Brain microvascular endothelial cell (primary cell): Measurements from ENCODE around the gene MALRD1.

Source experiments
- DNase-seq: peaks from one replicate; pipeline ENCODE4 v3.0.0-alpha.2; 2020
- H3K27ac ChIP-seq: fragments of 250-450 bp; sonication (Bioruptor Pico); 2 replicates; pipeline ENCODE4 v1.5.1; 2020; ENCODE audit warnings: mild to moderate bottlenecking, moderate library complexity
- H3K27me3 ChIP-seq: fragments of 250-450 bp; sonication (Bioruptor Pico); replicated peaks from 2 replicates; pipeline ENCODE4 v1.5.1; 2020; ENCODE audit warnings: mild to moderate bottlenecking
- H3K36me3 ChIP-seq: fragments of 250-450 bp; sonication (Bioruptor Pico); replicated peaks from 2 replicates; pipeline ENCODE4 v1.5.1; 2020; ENCODE audit warnings: mild to moderate bottlenecking
- H3K4me3 ChIP-seq: 2 replicates; pipeline ENCODE4 v1.5.1; 2011; ENCODE audit warnings: low read depth, mild to moderate bottlenecking, control low read depth, low read length, moderate library complexity
- CTCF ChIP-seq: IDR thresholded peaks from 2 replicates; pipeline ENCODE4 v1.5.1; 2011; ENCODE audit warnings: low read depth, mild to moderate bottlenecking, moderate library complexity, low read length, control low read depth, inconsistent platforms; ENCODE audit errors: missing control alignments
- in situ Hi-C: cut with HindIII; loops from 2 replicates; pipeline ENCODE4 v1.10.0; 2017; ENCODE audit warnings: low sequenced_read_pairs, low pct_ligation_motif_present

Gene MALRD1

DNA sequence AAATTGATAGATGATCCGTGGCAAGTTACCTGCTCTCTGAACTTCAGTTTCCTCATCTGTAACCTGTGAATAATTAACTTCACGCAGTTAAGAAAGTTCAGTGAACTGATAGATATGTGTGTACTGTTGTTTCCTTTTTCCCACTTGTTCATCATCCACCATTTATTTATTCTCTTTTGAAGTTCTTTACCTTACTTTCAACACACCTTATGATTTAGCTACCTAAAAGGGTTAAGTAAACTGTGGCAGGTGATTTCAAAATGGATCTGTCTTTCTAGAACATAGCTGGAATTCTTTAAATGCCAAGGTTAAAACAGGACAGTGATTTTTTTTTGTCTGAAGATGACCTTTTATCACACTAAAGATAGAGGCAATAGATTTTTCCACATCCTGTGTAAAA, 27.4 kb upstream of the MALRD1 start:
- no peaks in the 10 kb centered on the region for H3K27me3 ChIP-seq
- no peak overlapping the region for H3K4me3 ChIP-seq
- H3K36me3 ChIP-seq, result no peaks in the 10 kb centered on the region
- H3K27ac ChIP-seq, result no peak overlapping the region
- DNase-seq, result no peak
- in situ Hi-C loops, result no loop called here
- TF ChIP-seq CTCF, result no peak

DNA sequence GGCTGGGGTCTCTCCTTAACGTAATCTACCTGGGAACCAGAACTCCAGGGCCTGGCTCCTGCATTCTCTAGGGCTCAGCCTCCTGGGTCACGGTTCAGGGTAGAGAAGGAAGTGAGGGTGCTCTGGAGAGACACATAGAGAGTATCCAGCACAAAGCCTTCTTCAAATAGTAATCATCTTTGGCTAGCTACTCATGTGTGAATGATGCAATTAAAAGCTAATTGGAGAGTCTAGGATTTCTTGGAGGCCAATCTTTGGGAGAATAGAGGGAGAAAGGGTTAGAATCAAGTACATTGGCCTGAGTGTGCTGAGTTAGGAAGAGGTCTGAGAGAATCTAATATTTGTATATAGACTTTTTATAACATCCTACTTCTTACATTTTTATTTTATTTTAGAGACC, 24.0 kb upstream of the MALRD1 start:
- in situ Hi-C loops, result no loop called here
- no peak for DNase-seq
- Histone ChIP-seq H3K27ac (no peak overlapping the region), H3K27me3 (no peaks in the 10 kb centered on the region), H3K36me3 (no peaks in the 10 kb centered on the region), H3K4me3 (no peak overlapping the region)
- no peak for TF ChIP-seq CTCF

GRCh38 chr10:19031763-19032162, 16.8 kb upstream of the MALRD1 start:
- Histone ChIP-seq H3K36me3 (no peaks in the 10 kb centered on the region), H3K27ac (no peak overlapping the region), H3K27me3 (no peaks in the 10 kb centered on the region), H3K4me3 (no peak overlapping the region)
- in situ Hi-C loops, result no loop called here
- no peak for TF ChIP-seq CTCF
- DNase-seq, result no peak

DNA sequence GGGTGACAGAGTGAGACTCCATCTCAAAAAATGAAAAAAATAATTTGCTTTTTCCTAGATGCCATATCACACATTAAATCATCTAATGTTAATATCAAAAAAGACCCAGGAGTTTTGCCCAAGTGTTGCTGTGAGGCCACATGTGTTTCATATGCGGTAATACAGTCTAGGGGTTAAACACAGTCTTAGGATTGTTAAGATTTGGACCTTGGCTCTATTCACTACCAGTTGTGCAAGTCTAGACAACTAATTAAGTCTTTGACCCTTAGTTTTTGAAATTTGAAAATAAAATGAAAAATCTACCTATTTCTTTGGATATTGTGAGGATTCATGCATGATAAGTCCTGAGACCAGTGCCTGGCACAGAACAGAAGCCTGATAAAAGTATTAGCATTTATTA, 14.9 kb upstream of the MALRD1 start:
- H3K27ac ChIP-seq, result no peak overlapping the region
- no peak for TF ChIP-seq CTCF
- DNase-seq, result no peak
- in situ Hi-C loops, result no loop called here
- no peak overlapping the region for H3K4me3 ChIP-seq
- no peaks in the 10 kb centered on the region for H3K36me3 ChIP-seq
- H3K27me3 ChIP-seq, result no peaks in the 10 kb centered on the region

GRCh38 chr10:19041171-19041570, 7.4 kb upstream of the MALRD1 start:
- no peak for DNase-seq
- no peak overlapping the region for H3K27ac ChIP-seq
- in situ Hi-C loops, result no loop called here
- H3K27me3 ChIP-seq, result no peaks in the 10 kb centered on the region
- no peak for TF ChIP-seq CTCF
- H3K36me3 ChIP-seq, result no peaks in the 10 kb centered on the region
- H3K4me3 ChIP-seq, result no peak overlapping the region

- DNase-seq, result no peak
- no peak for TF ChIP-seq CTCF
- Histone ChIP-seq H3K27me3 (no peaks in the 10 kb centered on the region), H3K36me3 (no peaks in the 10 kb centered on the region), H3K4me3 (no peak overlapping the region), H3K27ac (no peak overlapping the region)
- in situ Hi-C loops, result no loop called here
Measured at GRCh38 chr10:19043431-19043830, 5.2 kb upstream of the MALRD1 start.
